Liver (tissue), 3 donors: ENCODE measurements around the gene LGR6.

Experiments
- JUND ChIP-seq, 2 donors: IDR thresholded peaks; 2 replicates each; pipeline ENCODE4 v1.6.1; 2016; ENCODE audit warnings: antibody characterized with exemption in 2 of 2
- RAD21 ChIP-seq, 2 donors: IDR thresholded peaks; 2 replicates each; pipeline ENCODE4 v1.6.1; 2016; ENCODE audit warnings: antibody characterized with exemption in 2 of 2, mild to moderate bottlenecking in 2 of 2
- TAF1 ChIP-seq: conservative IDR thresholded peaks from 2 replicates; pipeline ENCODE4 v1.6.1; 2016; ENCODE audit warnings: antibody characterized with exemption, mild to moderate bottlenecking
- TF ChIP-seq, protein P1 (sequence below): fragments of 150-350 bp; IDR thresholded peaks from 2 replicates; pipeline ENCODE4 v1.5.1; 2017; ENCODE audit warnings: improper control_type of control experiment, low read depth, low read length; ENCODE audit not compliant: missing input control
- donor health status: healthy.
- donor health status: healthy.

DNA sequence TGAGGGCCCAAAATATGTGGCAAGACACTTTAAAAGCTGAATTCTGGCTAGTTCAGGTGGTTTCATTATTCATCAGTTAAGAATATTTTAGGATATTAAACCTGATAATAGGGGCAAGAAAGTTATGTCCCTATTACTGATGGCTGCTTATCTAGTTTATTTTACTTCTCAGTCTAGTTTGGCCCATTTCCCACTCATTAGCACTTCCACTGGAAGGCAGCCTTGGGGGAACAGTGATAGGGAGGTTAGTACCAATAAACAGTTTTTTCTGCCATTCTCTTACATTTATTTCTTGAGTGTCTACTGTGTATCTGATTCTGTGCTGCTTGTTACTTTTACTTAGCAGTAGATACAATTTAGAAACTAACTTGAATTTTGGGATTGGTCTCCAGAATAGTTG lies 163.9 kb downstream of the LGR6 start:
- TF ChIP-seq, protein P1, sequence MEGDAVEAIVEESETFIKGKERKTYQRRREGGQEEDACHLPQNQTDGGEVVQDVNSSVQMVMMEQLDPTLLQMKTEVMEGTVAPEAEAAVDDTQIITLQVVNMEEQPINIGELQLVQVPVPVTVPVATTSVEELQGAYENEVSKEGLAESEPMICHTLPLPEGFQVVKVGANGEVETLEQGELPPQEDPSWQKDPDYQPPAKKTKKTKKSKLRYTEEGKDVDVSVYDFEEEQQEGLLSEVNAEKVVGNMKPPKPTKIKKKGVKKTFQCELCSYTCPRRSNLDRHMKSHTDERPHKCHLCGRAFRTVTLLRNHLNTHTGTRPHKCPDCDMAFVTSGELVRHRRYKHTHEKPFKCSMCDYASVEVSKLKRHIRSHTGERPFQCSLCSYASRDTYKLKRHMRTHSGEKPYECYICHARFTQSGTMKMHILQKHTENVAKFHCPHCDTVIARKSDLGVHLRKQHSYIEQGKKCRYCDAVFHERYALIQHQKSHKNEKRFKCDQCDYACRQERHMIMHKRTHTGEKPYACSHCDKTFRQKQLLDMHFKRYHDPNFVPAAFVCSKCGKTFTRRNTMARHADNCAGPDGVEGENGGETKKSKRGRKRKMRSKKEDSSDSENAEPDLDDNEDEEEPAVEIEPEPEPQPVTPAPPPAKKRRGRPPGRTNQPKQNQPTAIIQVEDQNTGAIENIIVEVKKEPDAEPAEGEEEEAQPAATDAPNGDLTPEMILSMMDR, result no peak
- TF ChIP-seq RAD21 (IDR thresholded peaks at IDR 0.05), result no peak
- no peak for TF ChIP-seq JUND (IDR thresholded peaks at IDR 0.05)
- no peak for TF ChIP-seq TAF1
